HG02852 (cell line): ENCODE data around the gene ZBTB38.

Experiments
- ATAC-seq: cut with Tn5 transposase; IDR thresholded peaks from one replicate; pipeline ENCODE4 v1.9.1; 2021; ENCODE audit warnings: mild to moderate bottlenecking, moderate library complexity; ENCODE audit not compliant: unreplicated experiment

Gene ZBTB38

GRCh38 chr3:141402476-141403171 is 34.3 kb downstream of the ZBTB38 start:
- peak; percentile 48 for ATAC-seq

- ATAC-seq, result no peak
These were observed 35.3 kb downstream of the ZBTB38 start for GRCh38 chr3:141403576-141403975.

GRCh38 chr3:141405025-141405424 is 36.7 kb downstream of the ZBTB38 start:
- no peak for ATAC-seq

GRCh38 chr3:141405591-141405990 is 37.3 kb downstream of the ZBTB38 start:
- ATAC-seq, result no peak

GRCh38 chr3:141406265-141406664 is 38.0 kb downstream of the ZBTB38 start:
- no peak for ATAC-seq

- ATAC-seq, result no peak
These were observed 38.7 kb downstream of the ZBTB38 start for GRCh38 chr3:141407047-141407446.

GRCh38 chr3:141407825-141408224 is 39.5 kb downstream of the ZBTB38 start:
- no peak for ATAC-seq

- no peak for ATAC-seq
These were observed 40.3 kb downstream of the ZBTB38 start for GRCh38 chr3:141408596-141408995.

GRCh38 chr3:141409940-141410241 is 41.6 kb downstream of the ZBTB38 start:
- ATAC-seq, result no peak

- no peak for ATAC-seq
These were observed 42.1 kb downstream of the ZBTB38 start for GRCh38 chr3:141410408-141410807.

- ATAC-seq, result no peak
These were observed 42.5 kb downstream of the ZBTB38 start for GRCh38 chr3:141410846-141411245.

GRCh38 chr3:141411251-141411771 is 43.0 kb downstream of the ZBTB38 start:
- ATAC-seq, result no peak

GRCh38 chr3:141412087-141412935 is 44.0 kb downstream of the ZBTB38 start:
- ATAC-seq, result no peak

GRCh38 chr3:141412936-141413354 is 44.6 kb downstream of the ZBTB38 start:
- no peak for ATAC-seq

- no peak for ATAC-seq
These were observed 45.1 kb downstream of the ZBTB38 start for GRCh38 chr3:141413391-141413790.

- ATAC-seq, result no peak
These were observed 45.7 kb downstream of the ZBTB38 start for GRCh38 chr3:141413801-141414689.

GRCh38 chr3:141414800-141415462 is 46.6 kb downstream of the ZBTB38 start:
- ATAC-seq, result no peak

GRCh38 chr3:141415953-141416352 is 47.6 kb downstream of the ZBTB38 start:
- no peak for ATAC-seq
